SK-N-SH (cell line): ENCODE measurements around the gene PRKN.

Source experiments
- CHD2 ChIP-seq: fragments of 150-350 bp; IDR thresholded peaks from 2 replicates; pipeline ENCODE4 v1.6.1; 2018; ENCODE audit warnings: low read length; ENCODE audit not compliant: partially characterized antibody
- CTCF ChIP-seq: fragments of 200-600 bp; sonication (generic); IDR thresholded peaks from 2 replicates; pipeline ENCODE4 v1.6.1; 2017; ENCODE audit warnings: antibody characterized with exemption, mild to moderate bottlenecking, moderate library complexity
- EP300 ChIP-seq, 2 experiments: IDR thresholded peaks; 2 replicates each; pipeline versions ENCODE4 v1.4.0 to v1.6.1; 2012; ENCODE audit warnings: borderline replicate concordance in 1 of 2, low read depth in 1 of 2, low read length in 1 of 2
- MXI1 ChIP-seq: IDR thresholded peaks from 2 replicates; pipeline ENCODE4 v1.6.1; 2012; ENCODE audit warnings: mild to moderate bottlenecking, low read depth, low read length, improper control_type of control experiment
- POLR2AphosphoS5 ChIP-seq: IDR thresholded peaks from 2 replicates; pipeline ENCODE4 v1.6.1; 2012; ENCODE audit warnings: low read depth, low read length
- RAD21 ChIP-seq: IDR thresholded peaks from 2 replicates; pipeline ENCODE4 v1.6.1; 2012; ENCODE audit warnings: mild to moderate bottlenecking, low read length
- REST ChIP-seq: IDR thresholded peaks from 2 replicates; pipeline ENCODE4 v1.6.1; 2012; ENCODE audit warnings: mild to moderate bottlenecking, low read depth, low read length, moderate library complexity
- RFX5 ChIP-seq: IDR thresholded peaks from 2 replicates; pipeline ENCODE4 v1.6.1; 2012; ENCODE audit warnings: mild to moderate bottlenecking, improper control_type of control experiment, low read length
- SIN3A ChIP-seq: IDR thresholded peaks from 2 replicates; pipeline ENCODE4 v1.6.1; 2012; ENCODE audit warnings: low read depth, mild to moderate bottlenecking, low read length, moderate library complexity, borderline replicate concordance
- TCF12 ChIP-seq: IDR thresholded peaks from 2 replicates; pipeline ENCODE4 v1.4.0; 2012
- USF1 ChIP-seq: IDR thresholded peaks from 2 replicates; pipeline ENCODE4 v1.4.0; 2012; ENCODE audit warnings: low read depth, borderline replicate concordance

GRCh38 chr6:161949531-161949930 lies 778.0 kb downstream of the PRKN start:
- TF ChIP-seq CTCF: no peak
- TF ChIP-seq EP300 (IDR thresholded peaks at IDR 0.05; ENCODE audit: borderline replicate concordance in 1 of 2, low read depth in 1 of 2, low read length in 1 of 2): no peak
- TF ChIP-seq TCF12: no peak
- no peak for TF ChIP-seq RAD21
- TF ChIP-seq REST: no peak
- no peak for TF ChIP-seq POLR2AphosphoS5
- no peak for TF ChIP-seq RFX5
- no peak for TF ChIP-seq CHD2
- TF ChIP-seq MXI1: no peak
- TF ChIP-seq SIN3A: no peak
- no peak for TF ChIP-seq USF1
